ENCODE measurements around the gene NIPAL3.

The NIPAL3 gene

DNA sequence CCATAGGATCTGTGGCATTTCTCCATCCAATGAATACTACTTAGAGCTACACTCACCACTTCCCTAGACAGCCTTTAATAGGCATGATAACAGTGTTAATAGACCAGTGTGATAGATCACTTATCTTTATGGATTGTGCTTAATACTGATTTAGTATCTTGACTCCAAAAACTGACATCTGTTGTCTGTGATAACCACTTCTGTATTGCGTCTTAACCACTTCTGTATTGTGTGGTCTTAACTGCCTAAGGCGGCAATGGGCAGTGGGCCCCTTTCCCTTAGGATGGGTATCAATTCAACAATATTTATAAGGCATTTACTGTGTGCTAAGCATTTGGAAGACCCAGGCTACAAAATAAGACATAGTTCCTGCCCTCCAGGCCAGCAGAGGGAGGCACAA is 55.0 kb downstream of the NIPAL3 start:
- no peak overlapping the region for H3K4me3 ChIP-seq (ENCODE audit: control insufficient read depth, low read depth, low read length)
- TF ChIP-seq, protein P1, sequence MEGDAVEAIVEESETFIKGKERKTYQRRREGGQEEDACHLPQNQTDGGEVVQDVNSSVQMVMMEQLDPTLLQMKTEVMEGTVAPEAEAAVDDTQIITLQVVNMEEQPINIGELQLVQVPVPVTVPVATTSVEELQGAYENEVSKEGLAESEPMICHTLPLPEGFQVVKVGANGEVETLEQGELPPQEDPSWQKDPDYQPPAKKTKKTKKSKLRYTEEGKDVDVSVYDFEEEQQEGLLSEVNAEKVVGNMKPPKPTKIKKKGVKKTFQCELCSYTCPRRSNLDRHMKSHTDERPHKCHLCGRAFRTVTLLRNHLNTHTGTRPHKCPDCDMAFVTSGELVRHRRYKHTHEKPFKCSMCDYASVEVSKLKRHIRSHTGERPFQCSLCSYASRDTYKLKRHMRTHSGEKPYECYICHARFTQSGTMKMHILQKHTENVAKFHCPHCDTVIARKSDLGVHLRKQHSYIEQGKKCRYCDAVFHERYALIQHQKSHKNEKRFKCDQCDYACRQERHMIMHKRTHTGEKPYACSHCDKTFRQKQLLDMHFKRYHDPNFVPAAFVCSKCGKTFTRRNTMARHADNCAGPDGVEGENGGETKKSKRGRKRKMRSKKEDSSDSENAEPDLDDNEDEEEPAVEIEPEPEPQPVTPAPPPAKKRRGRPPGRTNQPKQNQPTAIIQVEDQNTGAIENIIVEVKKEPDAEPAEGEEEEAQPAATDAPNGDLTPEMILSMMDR (IDR thresholded peaks at IDR 0.05; ENCODE audit: control insufficient read depth, insufficient read depth, low read depth, low read length, missing control alignments) = no peak
- DNase-seq (ENCODE audit: low read depth) = no peak

- no peak overlapping the region for H3K4me3 ChIP-seq (ENCODE audit: control insufficient read depth, low read depth, low read length)
- DNase-seq (ENCODE audit: low read depth) = no peak
- TF ChIP-seq, protein P1 (IDR thresholded peaks at IDR 0.05; ENCODE audit: control insufficient read depth, insufficient read depth, low read depth, low read length, missing control alignments) = no peak
Observed at GRCh38 chr1:24472527-24473251, 57.1 kb downstream of the NIPAL3 start.

GRCh38 chr1:24474193-24474592 is 58.6 kb downstream of the NIPAL3 start:
- H3K4me3 ChIP-seq (ENCODE audit: control insufficient read depth, low read depth, low read length) = no peak overlapping the region
- DNase-seq (ENCODE audit: low read depth) = no peak
- TF ChIP-seq, protein P1 (IDR thresholded peaks at IDR 0.05; ENCODE audit: control insufficient read depth, insufficient read depth, low read depth, low read length, missing control alignments) = no peak

- TF ChIP-seq, protein P1 (IDR thresholded peaks at IDR 0.05; ENCODE audit: control insufficient read depth, insufficient read depth, low read depth, low read length, missing control alignments) = no peak
Observed at GRCh38 chr1:24475700-24476099, 60.1 kb downstream of the NIPAL3 start.

GRCh38 chr1:24476571-24476970 is 61.0 kb downstream of the NIPAL3 start:
- no peak overlapping the region for H3K4me3 ChIP-seq (ENCODE audit: control insufficient read depth, low read depth, low read length)
- TF ChIP-seq, protein P1 (IDR thresholded peaks at IDR 0.05; ENCODE audit: control insufficient read depth, insufficient read depth, low read depth, low read length, missing control alignments) = no peak
- DNase-seq (ENCODE audit: low read depth) = no peak

More at GRCh38 chr1:24475700-24476099, 60.1 kb downstream of the NIPAL3 start:
- no peak overlapping the region for H3K4me3 ChIP-seq (ENCODE audit: control insufficient read depth, low read depth, low read length)
- DNase-seq (ENCODE audit: low read depth) = no peak

GRCh38 chr1:24477309-24477708 is 61.7 kb downstream of the NIPAL3 start:
- TF ChIP-seq, protein P1 (IDR thresholded peaks at IDR 0.05; ENCODE audit: control insufficient read depth, insufficient read depth, low read depth, low read length, missing control alignments) = no peak
- H3K4me3 ChIP-seq (ENCODE audit: control insufficient read depth, low read depth, low read length) = no peak overlapping the region
- DNase-seq (ENCODE audit: low read depth) = no peak

Data from AG09309 (cell line).